Stimulated activated CD8-positive, alpha-beta memory T cell treated with anti-CD3 and anti-CD28 coated beads, Interleukin-4, amount 100 ng/mL, for 24 hours (primary cell): ENCODE measurements around the gene PLEKHO2.
A peak's percentile ranks its signal among the peaks of the same experiment; 100 is the strongest.

Experiments
- DNase-seq: peaks from one replicate; pipeline ENCODE4 v3.0.0-alpha.2; 2020; ENCODE audit warnings: low read depth

The PLEKHO2 gene

DNA sequence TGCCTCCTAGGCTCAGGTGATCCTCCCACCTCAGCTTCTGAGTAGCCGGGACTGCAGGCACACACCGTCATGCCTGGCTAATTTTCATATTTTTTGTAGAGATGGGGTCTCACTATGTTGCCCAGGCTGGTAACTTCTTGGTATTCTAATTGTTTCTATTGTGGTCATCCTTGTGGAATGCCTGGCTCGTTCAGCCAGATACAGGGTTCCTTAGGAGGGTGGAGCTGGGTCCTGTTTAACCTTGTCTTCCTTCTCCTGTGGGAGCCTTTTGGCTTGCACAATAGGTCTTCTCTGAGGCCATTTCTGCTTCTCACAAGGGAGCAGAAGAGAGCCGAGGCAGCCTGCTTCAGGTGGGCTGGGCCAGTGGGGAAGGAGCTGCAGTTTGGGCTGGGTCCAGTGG lies 15.7 kb downstream of the PLEKHO2 start:
- DNase-seq = no peak

DNA sequence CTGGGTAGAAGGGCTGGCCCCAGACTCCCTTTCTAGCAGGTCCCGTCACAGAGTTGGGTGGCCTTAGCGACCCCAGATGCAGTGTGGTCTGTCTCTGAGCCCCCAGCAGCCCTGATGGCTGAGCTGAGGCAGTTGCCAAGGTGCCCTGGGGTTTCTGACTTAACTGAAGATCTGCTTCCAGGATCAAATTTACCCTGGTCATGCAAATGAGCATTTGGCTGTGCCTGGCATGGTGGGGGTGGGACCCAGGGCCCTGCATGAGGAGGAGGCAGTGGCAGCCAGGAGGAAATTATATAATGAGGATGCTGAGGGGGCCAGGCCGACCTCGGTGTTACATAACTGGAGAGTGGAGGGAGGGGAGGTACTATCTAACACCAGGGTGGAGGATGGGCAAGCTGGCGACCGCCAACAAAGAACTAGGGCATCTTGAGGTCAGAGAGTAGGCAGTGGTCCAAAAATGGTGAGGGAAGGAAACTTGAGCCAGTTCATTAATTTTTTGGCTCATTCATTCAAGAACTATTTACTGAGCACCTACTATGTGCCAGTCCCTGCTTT lies 16.4 kb downstream of the PLEKHO2 start:
- no peak for DNase-seq

DNA sequence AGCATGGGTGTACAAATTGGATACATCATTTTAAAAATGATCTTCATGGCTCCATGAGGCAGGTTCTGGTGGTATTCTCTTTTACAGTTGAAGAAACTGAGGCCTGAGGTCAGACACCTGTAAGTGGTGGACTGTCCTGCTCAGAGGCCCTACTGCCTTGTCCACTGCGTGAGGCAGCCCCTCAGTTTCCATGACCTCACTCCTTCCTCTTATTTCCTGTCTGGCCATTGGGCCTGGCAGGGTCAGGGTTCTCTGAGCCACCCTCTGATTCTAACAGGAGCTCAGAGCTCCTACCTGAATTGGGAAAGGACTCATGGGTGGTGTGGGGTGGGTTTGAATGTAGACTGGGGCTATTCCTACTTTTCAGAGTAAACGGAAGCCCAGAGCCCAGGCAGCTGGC lies 17.5 kb downstream of the PLEKHO2 start:
- DNase-seq = no peak

DNA sequence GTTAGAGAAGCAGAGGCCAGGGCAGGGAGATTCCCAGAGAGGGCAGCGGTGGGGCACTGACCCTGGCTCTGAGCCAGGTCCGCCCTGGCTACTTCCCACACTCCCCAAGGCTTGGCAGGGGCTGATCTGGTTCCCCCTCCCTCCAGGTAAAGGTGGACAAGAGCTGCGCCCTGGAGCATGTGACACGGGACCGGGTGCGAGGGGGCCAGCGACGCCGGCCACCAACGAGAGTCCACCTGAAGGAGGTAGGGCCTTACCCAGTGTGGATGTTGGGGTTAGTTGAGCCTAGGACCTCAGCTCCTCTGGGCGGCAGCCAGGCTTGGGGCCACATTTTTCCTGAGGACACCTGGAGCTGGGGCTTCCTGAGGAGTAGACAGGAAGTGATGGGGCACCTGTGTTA lies 19.6 kb downstream of the PLEKHO2 start:
- no peak for DNase-seq

DNA sequence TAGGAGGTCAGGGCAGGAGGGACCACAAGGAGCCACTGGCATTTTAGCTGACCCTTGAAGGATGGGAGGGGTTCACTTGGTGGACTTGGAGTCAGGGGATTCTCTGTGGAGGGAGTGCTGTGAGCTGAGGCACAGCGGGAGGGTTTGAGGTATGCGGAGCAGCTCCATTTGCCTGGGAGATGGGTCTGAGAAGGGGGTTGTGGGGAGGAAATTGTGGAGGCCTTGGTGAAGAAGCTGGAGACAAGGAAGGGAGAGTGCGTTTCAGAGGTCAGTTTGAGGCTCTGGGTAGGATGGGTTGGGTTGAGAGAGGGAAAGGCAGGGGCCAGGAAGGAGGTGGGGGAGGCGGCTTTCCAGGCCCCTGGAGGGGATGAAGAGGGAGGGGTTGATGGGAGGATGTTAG lies 20.2 kb downstream of the PLEKHO2 start:
- DNase-seq = no peak

DNA sequence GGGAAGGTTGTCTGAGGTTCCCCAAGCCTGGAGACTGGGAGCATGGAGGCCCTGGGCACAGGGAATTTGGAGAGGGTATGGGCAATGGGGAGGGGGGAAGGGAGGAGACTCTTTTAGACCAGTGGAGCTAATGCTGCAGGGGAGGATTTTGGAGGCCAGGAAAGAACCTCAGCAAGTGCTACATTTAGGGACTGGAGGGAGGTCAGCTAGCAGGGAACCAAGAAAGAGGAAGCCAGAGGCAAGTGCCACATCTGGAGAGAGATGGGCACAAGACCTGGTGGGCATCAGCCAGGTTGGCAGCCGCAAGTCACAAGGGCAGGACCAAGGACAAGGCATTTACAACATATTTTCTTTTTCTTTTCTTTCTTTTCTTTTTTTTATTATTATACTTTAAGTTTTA lies 20.7 kb downstream of the PLEKHO2 start:
- DNase-seq = no peak

DNA sequence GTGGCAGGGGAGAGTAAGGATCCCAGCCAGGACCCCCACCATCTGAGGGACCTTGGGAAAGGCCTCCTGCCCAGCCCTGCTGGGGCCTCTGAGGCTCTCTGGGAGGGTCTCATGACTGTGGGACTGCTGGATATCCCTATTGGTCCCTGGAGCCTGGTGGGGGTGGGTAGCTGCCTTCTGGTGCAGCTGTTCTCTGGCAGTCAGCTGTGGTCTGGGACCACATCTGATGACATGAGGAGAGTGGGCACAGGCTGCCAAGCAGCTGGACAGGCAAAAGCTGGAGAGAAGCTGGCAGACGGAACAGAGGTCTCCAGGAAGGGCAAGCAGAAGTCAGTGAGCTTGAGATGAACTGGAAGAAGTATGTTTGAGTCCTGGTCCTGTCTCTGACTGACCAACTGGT lies 22.4 kb downstream of the PLEKHO2 start:
- DNase-seq = no peak

DNA sequence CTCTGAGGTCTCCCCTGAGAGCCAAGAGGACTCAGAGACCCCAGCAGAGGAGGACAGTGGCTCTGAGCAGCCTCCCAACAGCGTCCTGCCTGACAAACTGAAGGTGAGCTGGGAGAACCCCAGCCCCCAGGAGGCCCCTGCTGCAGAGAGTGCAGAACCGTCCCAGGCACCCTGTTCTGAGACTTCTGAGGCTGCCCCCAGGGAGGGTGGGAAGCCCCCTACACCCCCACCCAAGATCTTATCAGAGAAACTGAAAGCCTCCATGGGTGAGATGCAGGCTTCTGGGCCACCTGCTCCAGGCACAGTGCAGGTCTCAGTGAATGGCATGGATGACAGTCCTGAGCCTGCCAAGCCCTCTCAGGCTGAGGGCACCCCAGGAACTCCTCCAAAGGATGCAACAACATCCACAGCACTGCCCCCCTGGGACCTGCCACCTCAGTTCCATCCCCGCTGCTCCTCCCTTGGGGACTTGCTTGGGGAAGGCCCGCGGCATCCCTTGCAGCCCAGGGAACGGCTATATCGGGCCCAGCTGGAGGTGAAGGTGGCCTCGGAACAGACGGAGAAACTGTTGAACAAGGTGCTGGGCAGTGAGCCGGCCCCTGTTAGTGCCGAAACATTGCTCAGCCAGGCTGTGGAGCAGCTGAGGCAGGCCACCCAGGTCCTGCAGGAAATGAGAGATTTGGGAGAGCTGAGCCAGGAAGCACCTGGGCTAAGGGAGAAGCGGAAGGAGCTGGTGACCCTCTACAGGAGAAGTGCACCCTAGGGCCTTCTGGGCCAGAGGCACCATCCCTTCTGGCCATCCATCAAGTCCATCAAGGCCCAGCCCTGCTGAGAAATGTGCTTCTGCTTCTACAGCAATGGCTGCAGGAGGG lies 23.6 kb downstream of the PLEKHO2 start:
- DNase-seq = no peak

DNA sequence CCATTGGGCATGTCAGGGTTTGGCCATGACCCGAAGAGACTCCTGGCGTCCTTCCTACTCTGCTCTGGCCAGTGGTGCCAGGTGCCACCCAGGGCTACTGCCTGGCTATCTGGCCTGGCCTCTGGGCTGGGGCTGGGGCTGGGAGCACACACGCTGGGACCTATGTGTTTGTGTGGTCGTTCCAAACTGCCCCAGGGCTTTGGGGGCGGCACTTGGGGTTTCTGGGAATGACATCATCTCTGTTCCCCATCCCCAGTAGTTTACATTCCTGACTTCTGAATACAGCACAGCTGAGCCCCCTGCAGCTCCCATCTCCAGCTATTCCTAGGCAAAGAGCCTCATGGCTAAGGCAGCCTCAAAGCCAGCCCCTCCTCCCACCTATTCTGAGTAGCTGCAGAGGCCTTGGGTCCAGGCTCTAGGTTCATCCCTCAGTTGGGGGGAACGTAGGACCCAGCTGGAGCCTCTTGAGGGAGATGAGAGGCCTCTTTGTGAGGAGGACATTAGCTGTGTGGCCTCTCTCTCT lies 24.3 kb downstream of the PLEKHO2 start:
- no peak for DNase-seq

DNA sequence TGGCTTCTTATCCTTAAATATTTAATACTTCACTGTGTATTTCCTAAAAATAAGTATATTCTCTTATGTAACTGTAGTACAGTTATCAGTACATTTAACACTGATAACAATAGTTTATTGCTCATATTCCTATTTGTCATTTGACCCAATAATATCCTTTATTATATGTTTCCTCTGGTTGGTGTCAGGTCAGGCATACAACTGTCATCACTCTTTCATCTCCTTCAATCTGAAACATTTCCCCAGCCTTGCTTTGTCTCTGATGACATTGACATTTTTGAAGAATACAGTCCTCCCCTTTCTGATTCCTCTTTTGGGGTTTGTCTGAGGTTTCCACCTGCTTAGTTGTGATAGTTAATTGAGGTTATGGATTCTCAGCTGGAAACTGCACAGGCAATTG lies 27.8 kb downstream of the PLEKHO2 start:
- no peak for DNase-seq

DNA sequence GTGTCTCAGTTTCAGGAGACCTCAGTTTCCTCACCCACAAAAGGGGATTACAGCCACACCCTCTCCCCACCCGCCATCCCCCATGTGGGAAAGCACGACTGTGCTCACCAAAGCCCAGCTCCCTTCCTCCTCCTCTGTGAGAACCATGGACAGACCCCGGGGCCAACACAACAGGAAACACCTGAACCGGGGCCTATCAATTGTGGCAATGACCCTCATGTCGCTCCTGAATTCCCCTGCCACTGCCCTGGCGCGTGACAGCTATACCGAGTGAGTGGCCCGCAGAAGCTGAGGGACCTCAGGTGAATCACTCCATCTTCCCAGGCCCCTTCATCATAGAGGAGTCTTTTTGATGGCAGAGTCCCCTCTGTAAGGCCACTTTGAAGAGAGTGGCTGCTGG lies 28.6 kb downstream of the PLEKHO2 start:
- no peak for DNase-seq

DNA sequence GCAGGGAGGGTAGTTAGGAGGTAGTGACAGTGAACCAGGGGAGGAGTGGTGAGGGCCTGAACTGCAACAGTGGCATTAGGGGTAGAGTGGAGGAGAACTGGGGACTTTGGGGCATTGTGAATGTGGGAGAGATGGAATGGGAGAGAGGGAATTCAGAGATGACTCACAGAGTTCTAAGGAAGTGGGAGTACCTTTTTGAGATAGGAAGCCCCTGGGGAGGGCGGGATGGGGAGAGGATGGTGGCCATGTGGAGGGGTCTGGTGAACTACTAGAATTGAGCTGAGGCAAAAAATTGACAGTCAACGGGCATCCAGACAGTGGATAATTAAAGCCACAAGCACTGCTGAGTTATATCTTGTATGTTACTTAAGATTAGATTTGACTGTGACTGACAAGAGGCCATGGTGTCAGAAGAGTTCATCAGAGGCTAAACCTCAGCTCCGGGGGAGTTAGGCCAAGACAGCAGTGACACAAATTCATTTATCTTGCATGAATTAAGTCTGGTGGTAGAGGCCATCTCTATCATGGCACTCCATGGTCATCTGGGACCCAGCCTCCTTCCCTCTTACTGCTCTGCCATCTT lies 34.0 kb downstream of the PLEKHO2 start:
- DNase-seq = no peak

DNA sequence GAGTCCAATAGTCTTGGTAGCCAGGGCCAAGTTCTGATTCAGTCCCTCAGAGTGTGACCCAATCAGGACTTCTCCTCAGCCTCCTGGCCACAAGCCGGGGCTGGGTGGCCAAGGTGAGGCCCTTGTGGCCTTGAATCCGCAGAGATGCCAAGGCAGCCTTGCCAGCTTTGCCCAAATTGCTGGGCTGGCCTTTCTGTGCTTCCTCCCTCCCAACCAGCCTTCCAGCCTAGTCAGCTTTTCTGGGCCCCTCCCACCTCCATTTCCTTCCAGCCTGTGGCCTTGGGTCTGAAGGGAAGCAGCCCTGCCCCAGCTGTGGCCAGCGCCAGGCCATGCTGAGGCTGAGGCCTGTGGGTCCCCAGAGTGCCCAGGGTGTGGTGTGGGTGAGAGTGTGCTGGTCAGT lies 35.7 kb downstream of the PLEKHO2 start:
- no peak for DNase-seq

DNA sequence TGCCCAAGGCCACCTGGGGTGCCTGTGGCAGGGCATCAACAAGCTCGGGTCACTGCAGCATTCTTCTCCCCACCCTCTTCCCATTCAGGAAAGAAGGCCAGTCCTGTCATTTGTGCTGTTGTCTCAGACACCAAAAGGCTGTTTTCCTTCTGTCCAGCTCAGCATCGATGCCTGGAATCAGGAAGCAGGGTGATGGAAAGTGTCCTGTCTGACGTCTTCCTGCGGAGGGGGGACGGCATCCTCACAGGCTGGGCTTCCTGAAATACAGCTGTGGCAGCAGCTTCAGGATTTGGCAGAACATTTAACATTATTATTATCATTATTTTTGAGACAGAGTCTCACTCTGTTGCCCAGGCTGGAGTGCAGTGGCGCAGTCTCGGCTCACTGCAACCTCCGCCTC lies 37.0 kb downstream of the PLEKHO2 start:
- DNase-seq = no peak

DNA sequence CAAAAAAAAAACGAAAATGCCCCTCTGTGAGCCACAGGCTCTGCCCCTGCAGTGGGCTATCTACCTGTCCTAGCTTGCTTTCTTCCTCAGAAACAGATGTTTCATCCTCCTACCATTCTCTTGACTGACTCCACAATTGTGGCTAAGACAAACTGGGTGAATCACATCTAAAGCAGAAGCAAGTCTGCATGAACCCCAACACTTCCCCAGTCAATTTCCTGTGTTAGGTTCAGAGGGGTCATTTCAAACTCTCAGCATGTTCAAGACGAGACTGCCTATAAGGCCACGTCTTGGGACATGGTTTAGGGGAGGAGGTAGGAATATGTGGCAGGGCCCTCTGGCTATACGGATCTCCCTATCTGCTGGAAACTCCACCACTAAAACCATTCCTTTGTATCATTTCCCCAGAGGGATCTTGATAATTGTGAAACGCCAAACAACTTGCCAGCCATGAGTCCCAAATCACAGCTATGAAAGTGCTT lies 41.4 kb downstream of the PLEKHO2 start:
- DNase-seq = no peak

DNA sequence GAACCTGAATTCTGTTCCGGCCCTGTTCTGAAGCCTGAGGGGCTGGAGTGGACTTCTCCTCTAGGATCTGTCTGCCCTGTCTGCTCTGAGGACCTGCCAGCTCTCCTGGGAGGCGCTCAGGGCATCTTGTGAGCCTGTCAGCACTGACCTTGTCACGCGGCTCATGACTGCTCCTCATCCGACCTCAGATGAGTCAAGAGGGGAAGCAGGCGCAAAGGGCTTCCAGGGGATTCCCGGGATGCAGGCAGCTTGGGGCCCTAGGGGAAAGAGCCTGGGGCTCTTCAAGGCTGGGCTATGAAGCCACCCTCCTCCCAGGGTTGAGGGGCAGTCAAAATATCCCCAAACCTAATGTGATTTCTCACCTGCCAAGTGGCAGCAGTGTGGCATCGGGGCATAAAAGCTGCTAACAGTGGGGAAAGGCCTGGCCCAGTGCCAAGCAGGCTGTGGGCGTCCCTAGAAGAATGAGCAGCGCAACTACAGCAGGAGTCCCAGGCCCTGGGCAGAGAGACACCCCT lies 42.3 kb downstream of the PLEKHO2 start:
- peak; percentile 68 for DNase-seq

DNA sequence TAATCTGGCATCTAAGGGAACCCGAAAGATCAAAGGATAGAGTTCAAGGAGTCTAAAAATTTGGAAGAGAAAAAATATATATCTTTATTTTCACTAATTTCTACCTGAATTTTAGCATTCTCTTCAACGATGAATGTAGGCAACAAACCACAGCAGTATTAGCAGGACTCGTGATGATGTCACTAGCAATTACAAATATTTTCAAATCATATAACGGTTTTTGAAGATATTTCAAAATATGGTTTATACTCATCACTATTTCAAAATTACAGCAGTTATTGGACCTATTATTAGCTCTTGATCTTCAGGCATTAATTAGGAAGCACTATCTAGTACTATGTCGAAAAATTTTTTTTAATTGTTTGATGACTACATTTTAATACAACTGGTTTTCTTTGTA lies 43.0 kb downstream of the PLEKHO2 start:
- DNase-seq = no peak

DNA sequence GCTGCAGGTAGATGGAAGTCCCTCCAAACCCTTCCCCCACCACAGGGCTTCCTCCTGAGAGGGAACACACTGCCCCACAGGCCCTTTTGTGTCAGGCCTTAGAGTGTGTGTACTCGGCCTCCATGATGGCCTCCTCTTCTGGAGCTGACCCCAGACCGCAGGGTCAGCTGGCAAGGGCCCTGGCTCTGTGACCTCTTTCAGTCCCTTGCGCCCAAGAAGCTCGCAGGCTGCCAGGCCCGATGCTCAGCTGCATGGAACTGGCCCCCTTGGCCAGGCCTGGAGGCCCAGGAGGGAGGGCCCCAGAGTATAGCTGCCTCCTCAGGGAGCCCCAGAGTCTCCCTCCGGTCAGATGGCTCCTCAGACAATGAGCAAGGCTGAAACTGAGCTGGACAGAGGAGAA lies 46.6 kb downstream of the PLEKHO2 start:
- no peak for DNase-seq

DNA sequence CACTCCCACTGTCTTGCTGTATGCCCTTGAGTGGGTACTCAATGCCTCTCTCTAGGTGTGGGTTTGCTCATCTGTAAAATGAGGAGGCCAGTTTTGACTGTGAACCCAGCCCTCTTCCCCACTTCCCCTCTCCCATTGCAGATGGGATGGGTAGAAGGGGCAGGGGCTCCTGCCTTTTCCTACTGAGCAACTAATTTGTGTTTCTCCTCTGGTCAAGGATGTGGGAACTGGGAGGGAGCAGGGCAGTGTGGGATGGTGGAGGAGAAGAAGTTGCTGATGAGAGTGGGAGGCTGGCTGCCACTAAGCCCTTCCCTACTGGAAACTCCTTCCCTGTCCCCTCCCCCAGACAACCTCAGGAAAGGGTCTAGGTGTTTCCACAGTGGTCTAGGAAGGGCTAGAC lies 49.8 kb downstream of the PLEKHO2 start:
- DNase-seq = no peak

DNA sequence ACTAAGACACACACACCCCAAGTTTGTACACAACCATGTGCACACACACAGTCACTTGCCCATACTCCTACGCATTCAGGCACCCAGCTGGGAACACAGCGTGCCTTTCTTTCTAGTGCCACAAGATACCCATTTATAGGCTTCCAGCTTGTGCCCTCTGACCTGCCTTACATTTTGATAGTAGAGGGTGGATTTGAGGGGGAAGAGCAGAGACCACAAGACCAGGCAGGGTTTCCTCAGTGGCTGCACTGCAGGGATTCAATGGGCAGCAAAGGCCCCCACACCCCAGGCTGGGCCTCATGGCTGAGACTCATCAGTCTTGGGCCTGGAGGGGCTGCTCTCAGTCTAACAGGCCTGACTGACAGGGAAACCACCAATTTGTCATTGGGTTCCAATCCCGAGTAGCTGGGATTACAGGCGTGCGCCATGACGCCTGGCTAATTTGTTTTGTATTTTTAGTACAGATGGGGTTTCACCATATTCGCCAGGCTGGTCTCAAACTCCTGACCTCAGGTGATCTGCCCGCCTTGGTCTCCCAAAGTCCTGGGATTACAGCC lies 51.2 kb downstream of the PLEKHO2 start:
- no peak for DNase-seq

DNA sequence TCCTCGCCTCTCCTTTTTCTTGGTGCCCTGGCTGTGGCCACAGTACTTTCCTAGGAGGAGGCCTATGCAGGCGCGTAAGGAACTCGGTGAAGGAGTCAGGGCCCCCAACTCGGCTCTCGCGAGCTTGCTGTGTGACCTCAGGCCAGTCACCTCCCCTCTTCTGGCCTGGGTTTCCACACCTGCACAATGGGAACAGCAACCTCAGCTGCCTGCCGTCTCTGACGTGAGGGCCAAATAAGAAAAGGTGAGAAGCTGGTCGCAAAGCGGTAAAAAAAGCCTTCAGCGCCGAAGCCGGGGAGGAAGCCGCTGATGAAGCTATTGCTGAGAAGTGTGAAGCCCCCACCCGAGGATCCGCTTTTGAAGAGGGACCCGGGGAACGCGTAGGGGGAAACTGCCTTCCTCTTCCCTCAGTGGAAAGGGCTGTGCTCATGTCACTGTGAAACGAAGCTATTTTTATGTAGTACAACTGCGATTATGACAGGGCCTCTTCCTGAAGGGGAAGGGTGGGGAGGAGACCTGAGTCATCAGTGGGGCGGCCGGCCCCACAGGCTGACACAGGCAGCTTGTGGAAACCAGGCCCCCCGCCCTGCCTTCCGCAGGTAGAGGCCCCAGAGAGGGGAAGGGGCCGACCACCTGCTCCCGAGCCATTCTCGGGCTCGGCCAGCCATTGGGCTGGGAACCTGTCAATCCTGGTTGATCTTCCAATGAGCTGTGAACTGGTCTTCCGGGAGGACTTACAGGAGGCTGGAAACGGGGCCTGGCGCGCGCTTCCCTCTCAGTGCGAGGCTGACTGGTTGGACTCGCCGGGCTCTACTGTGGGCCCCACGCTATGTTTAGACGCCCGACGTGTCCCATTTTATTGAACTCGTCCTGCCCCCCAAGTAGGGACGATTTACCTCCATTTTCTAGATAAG lies 52.0 kb downstream of the PLEKHO2 start:
- peak; percentile 94 for DNase-seq
